Common myeloid progenitor, CD34-positive (primary cell): Measurements from ENCODE around the gene C19orf73.

ENCODE experiments used
- CTCF ChIA-PET: fragments of 350-600 bp; sonication (Branson Sonifier 250); formaldehyde crosslinking; loops from one replicate; lab custom pipeline; 2021; ENCODE audit warnings: antibody characterized with exemption; lab: Charles Lee
- POLR2A ChIA-PET: fragments of 350-600 bp; sonication (Branson Sonifier 250); formaldehyde crosslinking; loops from one replicate; lab custom pipeline; 2021; ENCODE audit warnings: antibody characterized with exemption; lab: Charles Lee
- DNase-seq, 3 donors: peaks; one replicate each; pipeline versions ENCODE4 v3.0.0 to v3.0.0-alpha.2; 2013
- H3K27ac ChIP-seq, 2 experiments: 1 replicate in 1 of 2; 2 replicates in 1 of 2; pipeline ENCODE4 v1.7.0; 2013; ENCODE audit warnings: inconsistent platforms in 2 of 2, low read length in 2 of 2, mild to moderate bottlenecking in 2 of 2, low read depth in 1 of 2, moderate library complexity in 1 of 2; ENCODE audit not compliant: severe bottlenecking in 2 of 2, insufficient read depth in 1 of 2, poor library complexity in 1 of 2
- H3K27me3 ChIP-seq, 5 experiments: replicated peaks in 2 of 5; 1 replicate in 3 of 5; 2 replicates in 2 of 5; pipeline versions ENCODE4 v1.6.1 to v1.7.0; 2013; ENCODE audit warnings: low read length in 4 of 5, mild to moderate bottlenecking in 2 of 5, moderate library complexity in 2 of 5, inconsistent platforms in 1 of 5; ENCODE audit not compliant: insufficient read depth in 5 of 5, control insufficient read depth in 4 of 5
- H3K36me3 ChIP-seq, 4 experiments: 1 replicate in 2 of 4; 2 replicates in 2 of 4; pipeline versions ENCODE4 v1.6.1 to v1.7.0; 2013; ENCODE audit warnings: low read length in 3 of 4, control low read depth in 1 of 4, mild to moderate bottlenecking in 1 of 4; ENCODE audit not compliant: control insufficient read depth in 4 of 4, insufficient read depth in 4 of 4
- H3K4me1 ChIP-seq, 4 experiments: 1 replicate in 3 of 4; 2 replicates in 1 of 4; pipeline versions ENCODE4 v1.6.1 to v1.7.1; 2013; ENCODE audit warnings: low read length in 3 of 4, mild to moderate bottlenecking in 3 of 4, control low read depth in 1 of 4, inconsistent platforms in 1 of 4, moderate library complexity in 1 of 4; ENCODE audit not compliant: control insufficient read depth in 4 of 4, insufficient read depth in 4 of 4; ENCODE audit errors: control extremely low read depth in 1 of 4
- H3K4me3 ChIP-seq, 7 experiments: 1 replicate in 4 of 7; 2 replicates in 3 of 7; pipeline versions ENCODE4 v1.5.1 to v1.7.0; 2013; ENCODE audit warnings: mild to moderate bottlenecking in 7 of 7, low read length in 6 of 7, moderate library complexity in 6 of 7, inconsistent platforms in 2 of 7, low read depth in 2 of 7, control low read depth in 1 of 7; ENCODE audit not compliant: insufficient read depth in 4 of 7, control insufficient read depth in 1 of 7; ENCODE audit errors: extremely low read depth in 1 of 7
- H3K9me3 ChIP-seq, 5 experiments: 1 replicate in 4 of 5; 2 replicates in 1 of 5; pipeline versions ENCODE4 v1.6.1 to v1.7.1; 2013; ENCODE audit warnings: low read length in 4 of 5, mild to moderate bottlenecking in 2 of 5, inconsistent platforms in 1 of 5, low read depth in 1 of 5, moderate library complexity in 1 of 5; ENCODE audit not compliant: control insufficient read depth in 4 of 5, insufficient read depth in 2 of 5; ENCODE audit errors: control extremely low read depth in 1 of 5
- WGBS: methylation state at CpG from one replicate; pipeline ENCODE4 v1.1.5; 2013; ENCODE audit not compliant: insufficient coverage; 5-methylcytosine and 5-hydroxymethylcytosine counted together

Gene C19orf73

DNA sequence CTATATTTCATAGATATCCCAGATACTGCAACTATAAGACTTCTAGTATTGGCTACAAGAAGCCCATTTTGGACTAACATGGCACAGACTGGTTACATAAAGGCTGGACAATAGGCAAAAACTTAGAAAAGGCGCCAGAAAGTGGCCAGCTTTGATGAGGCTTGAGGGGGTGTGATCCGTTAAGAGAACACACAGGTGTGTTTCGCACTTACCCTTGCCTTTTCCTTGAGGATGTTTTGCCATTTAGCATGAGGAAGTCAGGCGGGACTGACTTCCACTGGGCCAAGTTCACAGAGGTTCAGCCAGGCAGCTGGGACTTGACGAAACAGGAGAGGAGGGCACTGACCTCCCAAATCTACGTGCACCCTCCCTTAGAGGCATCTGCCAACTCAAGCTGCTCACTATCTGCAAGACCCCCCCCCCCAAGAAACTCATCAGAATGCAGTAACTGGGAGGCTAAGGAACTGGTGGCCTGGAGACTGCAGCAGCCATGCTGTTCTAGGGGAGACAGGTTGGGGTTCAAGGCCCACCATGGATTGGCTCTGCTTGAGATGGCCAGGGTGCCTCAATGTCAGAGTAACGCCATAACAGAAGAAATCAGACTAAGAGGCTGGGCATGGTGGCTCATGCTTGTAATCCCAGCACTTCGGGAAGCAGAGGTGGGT, 9.2 kb downstream of the C19orf73 start:
- ChIA-PET CTCF (interaction anchor here (0.7 to 1.4 kb wide), 2 partner anchors 14 to 50 kb away, joined by 3 to 4 read pairs; no protein-coding TSS in a partner anchor), POLR2A (interaction anchor here (0.7 kb wide), 1 partner anchor 11 kb away, joined by 4 read pairs; no protein-coding TSS in a partner anchor)
- WGBS = 92% methylated on average over 5 of the region's 8 CpGs
- no peak overlapping the region for H3K27ac ChIP-seq
- no peak overlapping the region for H3K4me3 ChIP-seq
- H3K27me3 ChIP-seq = no peaks in the 10 kb centered on the region
- H3K9me3 ChIP-seq = no peaks in the 10 kb centered on the region
- peaks cover 0 to 11% (median 9%) of the 10 kb centered on the region in 4 experiments for H3K4me1 ChIP-seq
- no peak for DNase-seq
- peaks cover 4 to 50% (median 39%) of the 10 kb centered on the region in 4 experiments for H3K36me3 ChIP-seq

DNA sequence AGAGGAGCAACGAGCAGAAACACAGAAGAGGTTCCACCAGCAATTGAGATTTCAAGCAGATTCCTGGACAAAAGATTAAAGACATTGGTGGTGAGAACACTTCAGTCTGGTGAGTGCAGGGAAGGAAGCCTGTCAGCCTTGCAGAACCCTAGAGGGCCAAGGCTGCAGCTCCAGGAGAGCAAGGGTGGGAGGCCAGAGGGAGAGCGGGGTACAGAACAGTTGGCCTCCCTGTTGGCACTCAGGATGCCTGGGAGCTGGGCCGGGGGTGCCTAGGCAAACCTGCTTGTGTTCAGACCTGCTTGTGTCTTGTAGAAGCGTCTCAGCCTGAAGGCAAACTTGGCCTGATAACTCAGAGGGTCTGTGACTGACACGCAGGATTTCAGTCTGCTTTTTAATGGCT, 9.9 kb downstream of the C19orf73 start:
- ChIA-PET POLR2A (interaction anchor here (0.7 kb wide), 1 partner anchor 11 kb away, joined by 4 read pairs; no protein-coding TSS in a partner anchor), CTCF (interaction anchor here (0.6 to 1.4 kb wide), 4 partner anchors 11 to 50 kb away, joined by 3 to 4 read pairs (median 3); no protein-coding TSS in a partner anchor)
- peaks cover 0 to 11% (median 7%) of the 10 kb centered on the region in 4 experiments for H3K4me1 ChIP-seq
- H3K9me3 ChIP-seq = no peaks in the 10 kb centered on the region
- 90% methylated on average over 5 of the region's 5 CpGs for whole genome bisulfite sequencing
- H3K4me3 ChIP-seq = no peak overlapping the region
- no peak overlapping the region for H3K27ac ChIP-seq
- DNase-seq = no peak
- H3K27me3 ChIP-seq = no peaks in the 10 kb centered on the region
- H3K36me3 ChIP-seq = peaks cover 4 to 57% (median 45%) of the 10 kb centered on the region in 4 experiments

GRCh38 chr19:49107625-49108459, 11.1 kb downstream of the C19orf73 start:
- Histone ChIP-seq H3K36me3 (peaks cover 4 to 69% (median 52%) of the 10 kb centered on the region in 4 experiments), H3K27me3 (no peaks in the 10 kb centered on the region), H3K4me1 (no peaks in the 10 kb centered on the region), H3K27ac (no peak overlapping the region), H3K9me3 (no peaks in the 10 kb centered on the region), H3K4me3 (no peak overlapping the region)
- WGBS = 98% methylated on average over 79 of the region's 93 CpGs
- DNase-seq = no peak
- ChIA-PET CTCF (interaction anchor here (0.8 to 2.3 kb wide), 5 partner anchors 10 to 49 kb away, joined by 3 to 17 read pairs (median 4); no protein-coding TSS in a partner anchor), POLR2A (no interaction called here)

- Histone ChIP-seq H3K4me1 (no peaks in the 10 kb centered on the region), H3K27me3 (no peaks in the 10 kb centered on the region), H3K9me3 (no peaks in the 10 kb centered on the region), H3K27ac (no peak overlapping the region), H3K4me3 (no peak overlapping the region), H3K36me3 (peaks cover 4 to 79% (median 60%) of the 10 kb centered on the region in 4 experiments)
- POLR2A ChIA-PET = interaction anchor here (0.5 kb wide), 1 partner anchor 105 kb away, joined by 3 read pairs; no protein-coding TSS in a partner anchor
- peak; percentile 60 to 76 (median 69) for DNase-seq
- 75% methylated on average over 12 of the region's 12 CpGs for WGBS
- CTCF ChIA-PET = interaction anchor here (1.0 to 3.7 kb wide), 14 partner anchors 8 to 119 kb away, joined by 3 to 21 read pairs (median 7); partner anchors contain the start of gene LIN7B
Observed at GRCh38 chr19:49106648-49107135, 12.3 kb downstream of the C19orf73 start.

DNA sequence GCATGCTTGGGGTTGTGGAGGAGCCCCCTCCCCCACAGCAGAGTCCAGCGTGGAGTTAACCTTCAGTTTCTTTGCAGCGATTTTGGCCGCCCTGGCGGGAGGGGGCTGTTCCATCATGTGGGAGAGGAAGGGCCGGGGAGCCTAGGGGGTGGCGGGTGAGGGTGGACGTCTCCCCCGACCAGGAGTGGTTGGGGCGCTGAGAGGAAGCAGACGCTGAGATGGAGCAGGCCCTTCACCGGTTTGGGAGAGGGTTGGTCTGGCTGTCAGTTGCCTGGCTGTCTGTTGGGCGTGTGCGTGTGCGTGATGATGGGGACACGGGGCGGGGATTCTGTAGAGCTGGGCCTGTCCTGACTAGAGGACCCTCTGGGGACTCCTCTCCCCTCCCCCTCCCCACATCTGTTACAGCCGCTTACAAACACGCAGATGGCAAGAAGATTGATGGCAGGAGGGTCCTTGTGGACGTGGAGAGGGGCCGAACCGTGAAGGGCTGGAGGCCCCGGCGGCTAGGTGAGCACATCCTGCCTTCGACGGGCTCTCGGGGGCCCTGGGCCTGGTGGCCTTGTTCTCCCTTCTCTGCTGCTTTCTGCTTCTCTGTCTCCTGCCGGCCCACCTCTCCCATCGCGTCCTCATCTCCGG, 14.6 kb downstream of the C19orf73 start:
- Histone ChIP-seq H3K4me3 (no peak overlapping the region), H3K36me3 (peaks cover 8 to 93% (median 72%) of the 10 kb centered on the region in 4 experiments), H3K9me3 (no peaks in the 10 kb centered on the region), H3K27ac (no peak overlapping the region), H3K4me1 (no peaks in the 10 kb centered on the region), H3K27me3 (no peaks in the 10 kb centered on the region)
- no peak for DNase-seq
- POLR2A ChIA-PET = no interaction called here
- WGBS = 87% methylated on average over 20 of the region's 30 CpGs
- CTCF ChIA-PET = interaction anchor here (2.4 to 3.7 kb wide), 4 partner anchors 9 to 104 kb away, joined by 7 to 21 read pairs (median 12); partner anchors contain the start of gene LIN7B

DNA sequence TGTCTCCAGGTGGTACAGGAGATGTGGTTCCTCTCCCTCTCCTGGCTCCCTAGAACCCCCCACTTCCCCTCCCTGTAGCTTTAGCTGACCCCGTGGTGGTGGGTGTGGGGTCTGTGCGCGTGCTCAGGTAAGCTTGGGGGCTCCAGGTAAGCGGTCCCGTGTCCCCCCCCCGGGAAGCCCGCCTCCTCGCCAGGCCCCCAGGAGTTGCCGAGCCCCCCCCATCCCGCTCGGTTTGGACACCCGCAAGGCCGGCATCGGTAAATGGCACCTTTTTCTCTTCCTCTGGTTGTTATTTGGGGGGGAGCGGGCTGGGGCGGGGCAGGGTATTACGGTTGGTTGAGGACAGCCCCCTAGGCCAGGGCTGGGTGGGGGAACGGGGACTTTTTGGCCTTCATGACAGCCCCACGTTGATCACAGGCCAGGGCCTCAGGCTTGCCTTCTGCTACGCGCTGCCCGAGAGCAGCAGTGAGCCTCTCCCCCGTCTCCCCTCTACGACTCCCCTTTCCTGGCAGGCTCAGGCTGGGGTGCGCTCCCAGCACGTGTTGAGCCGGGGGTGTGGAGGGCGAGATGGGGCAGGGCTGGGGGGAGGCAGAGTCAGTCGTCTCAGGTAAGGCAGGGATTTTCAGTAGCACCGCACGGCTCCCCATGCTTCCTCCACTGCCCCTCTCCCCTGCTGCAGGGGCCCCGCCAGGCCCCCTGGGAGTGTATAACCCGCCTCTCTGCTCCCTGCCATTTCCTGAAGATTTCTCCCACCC, 15.4 kb downstream of the C19orf73 start:
- H3K4me1 ChIP-seq = no peaks in the 10 kb centered on the region
- no peaks in the 10 kb centered on the region for H3K27me3 ChIP-seq
- no peak for DNase-seq
- no peaks in the 10 kb centered on the region for H3K9me3 ChIP-seq
- peaks cover 6 to 93% (median 72%) of the 10 kb centered on the region in 4 experiments for H3K36me3 ChIP-seq
- CTCF ChIA-PET = interaction anchor here (1.2 to 3.7 kb wide), 4 partner anchors 8 to 96 kb away, joined by 4 to 21 read pairs (median 8); partner anchors contain the start of gene LIN7B
- H3K4me3 ChIP-seq = no peak overlapping the region
- POLR2A ChIA-PET = no interaction called here
- 94% methylated on average over 26 of the region's 33 CpGs for WGBS
- no peak overlapping the region for H3K27ac ChIP-seq
